NT2/D1 (cell line): Measurements from ENCODE around the gene PRPF6.

Experiments used
- SUZ12 ChIP-seq: IDR thresholded peaks from 2 replicates; pipeline ENCODE4 v1.6.1; 2011; ENCODE audit not compliant: insufficient read length, insufficient read depth; ENCODE audit errors: extremely low read depth
- YY1 ChIP-seq: IDR thresholded peaks from 2 replicates; pipeline ENCODE4 v1.6.1; 2011; ENCODE audit not compliant: insufficient read length, insufficient read depth
- ZNF274 ChIP-seq: IDR thresholded peaks from 2 replicates; pipeline ENCODE4 v1.6.1; 2011; ENCODE audit warnings: mild to moderate bottlenecking, low read depth, low read length

- TF ChIP-seq SUZ12 (no peak), ZNF274 (no peak), YY1 (no peak)
These were observed 33.8 kb upstream of the PRPF6 start for GRCh38 chr20:63946986-63947637.
